H9 (cell line): Measurements from ENCODE around the gene SIGLEC11. TPM values are rescaled to one million over a fixed set of nuclear protein-coding genes. Genes with fewer than 3 reads are reported as not detected.

Source experiments
- DNase-seq: peaks from one replicate; pipeline ENCODE4 v3.0.0-alpha.2; 2017
- H2AFZ ChIP-seq: one replicate; pipeline ENCODE4 v1.6.1; 2013; ENCODE audit warnings: mild to moderate bottlenecking, low read length, control low read depth, moderate library complexity
- H2AK5ac ChIP-seq: 2 replicates; pipeline ENCODE4 v1.6.1; 2013; ENCODE audit warnings: low read length, control low read depth, mixed read lengths; ENCODE audit not compliant: insufficient read length
- H2BK120ac ChIP-seq: one replicate; pipeline ENCODE4 v1.6.1; 2013; ENCODE audit warnings: low read depth, mild to moderate bottlenecking, low read length, control low read depth, inconsistent platforms; ENCODE audit not compliant: poor library complexity, severe bottlenecking
- H2BK12ac ChIP-seq: 2 replicates; pipeline ENCODE4 v1.6.1; 2013; ENCODE audit warnings: low read length, control low read depth, mixed read lengths, low read depth; ENCODE audit not compliant: insufficient read length
- H2BK15ac ChIP-seq: 2 replicates; pipeline ENCODE4 v1.6.1; 2013; ENCODE audit warnings: low read depth, low read length, control low read depth
- H2BK20ac ChIP-seq: one replicate; pipeline ENCODE4 v1.6.1; 2013; ENCODE audit warnings: low read depth, mild to moderate bottlenecking, low read length, control low read depth, inconsistent platforms; ENCODE audit not compliant: poor library complexity, severe bottlenecking
- H2BK5ac ChIP-seq: 2 replicates; pipeline ENCODE4 v1.6.1; 2013; ENCODE audit warnings: low read length, control low read depth, mixed read lengths; ENCODE audit not compliant: insufficient read length
- H3K14ac ChIP-seq: 2 replicates; pipeline ENCODE4 v1.6.1; 2013; ENCODE audit warnings: low read length, control low read depth; ENCODE audit not compliant: insufficient read depth
- H3K18ac ChIP-seq: 2 replicates; pipeline ENCODE4 v1.6.1; 2013; ENCODE audit warnings: low read depth, mild to moderate bottlenecking, mixed read lengths, low read length, control low read depth; ENCODE audit not compliant: insufficient read length
- H3K23ac ChIP-seq: 2 replicates; pipeline ENCODE4 v1.6.1; 2013; ENCODE audit warnings: low read length, control low read depth, mixed read lengths, low read depth; ENCODE audit not compliant: insufficient read length
- H3K23me2 ChIP-seq: 2 replicates; pipeline ENCODE4 v1.6.1; 2013; ENCODE audit warnings: low read depth, mild to moderate bottlenecking, mixed read lengths, low read length, control low read depth; ENCODE audit not compliant: insufficient read length, poor library complexity, severe bottlenecking
- H3K27ac ChIP-seq: 2 replicates; pipeline ENCODE4 v1.5.1; 2013; ENCODE audit warnings: low read length, control low read depth, mixed read lengths, low read depth; ENCODE audit not compliant: insufficient read length
- H3K27me3 ChIP-seq: 2 replicates; pipeline ENCODE4 v1.6.1; 2013; ENCODE audit warnings: low read length, control low read depth, inconsistent platforms; ENCODE audit not compliant: insufficient read depth
- H3K4ac ChIP-seq: 2 replicates; pipeline ENCODE4 v1.6.1; 2013; ENCODE audit warnings: low read depth, mild to moderate bottlenecking, control low read depth, inconsistent platforms, low read length, moderate library complexity
- H3K4me1 ChIP-seq: 2 replicates; pipeline ENCODE4 v1.6.1; 2013; ENCODE audit warnings: low read length, control low read depth, inconsistent platforms; ENCODE audit not compliant: insufficient read depth
- H3K4me2 ChIP-seq: 2 replicates; pipeline ENCODE4 v1.6.1; 2013; ENCODE audit warnings: low read length, control low read depth, mixed read lengths; ENCODE audit not compliant: insufficient read length, insufficient read depth
- H3K56ac ChIP-seq: 2 replicates; pipeline ENCODE4 v1.6.1; 2013; ENCODE audit warnings: low read depth, mild to moderate bottlenecking, mixed read lengths, low read length, control low read depth; ENCODE audit not compliant: insufficient read length
- H3K79me1 ChIP-seq: 2 replicates; pipeline ENCODE4 v1.6.1; 2013; ENCODE audit warnings: low read depth, mild to moderate bottlenecking, moderate library complexity, low read length, control low read depth, inconsistent platforms; ENCODE audit not compliant: insufficient read depth, poor library complexity, severe bottlenecking
- H3K79me2 ChIP-seq: 2 replicates; pipeline ENCODE4 v1.6.1; 2013; ENCODE audit warnings: low read length, control low read depth, inconsistent platforms; ENCODE audit not compliant: insufficient read depth
- H3K9ac ChIP-seq: 2 replicates; pipeline ENCODE4 v1.6.1; 2013; ENCODE audit warnings: low read length, control low read depth, mixed read lengths; ENCODE audit not compliant: insufficient read length; ENCODE audit errors: extremely low read depth
- H3K9me3 ChIP-seq: one replicate; pipeline ENCODE4 v1.6.1; 2013; ENCODE audit warnings: low read depth, low read length, inconsistent platforms; ENCODE audit not compliant: control insufficient read depth
- H3T11ph ChIP-seq: one replicate; pipeline ENCODE4 v1.6.1; 2013; ENCODE audit warnings: mild to moderate bottlenecking, low read length, control low read depth, inconsistent platforms
- H4K20me1 ChIP-seq: one replicate; pipeline ENCODE4 v1.6.1; 2013; ENCODE audit not compliant: control insufficient read depth, insufficient read length, insufficient read depth
- H4K5ac ChIP-seq: 2 replicates; pipeline ENCODE4 v1.6.1; 2013; ENCODE audit warnings: low read depth, mild to moderate bottlenecking, mixed read lengths, low read length, control low read depth; ENCODE audit not compliant: insufficient read length
- H4K8ac ChIP-seq: replicated peaks from 2 replicates; pipeline ENCODE4 v1.6.1; 2013; ENCODE audit warnings: low read length, control low read depth, mixed read lengths, low read depth; ENCODE audit not compliant: insufficient read length
- H4K91ac ChIP-seq: 2 replicates; pipeline ENCODE4 v1.6.1; 2013; ENCODE audit warnings: low read depth, mild to moderate bottlenecking, moderate library complexity, mixed read lengths, low read length, control low read depth; ENCODE audit not compliant: insufficient read length
- H3K27ac Mint-ChIP-seq, 3 experiments: 2 replicates in 2 of 3; 3 replicates in 1 of 3; pipeline ENCODE4 v1.8.0; 2020 to 2021; ENCODE audit warnings: mixed read lengths in 3 of 3, mild to moderate bottlenecking in 1 of 3, moderate library complexity in 1 of 3
- H3K27me3 Mint-ChIP-seq: 2 replicates; pipeline ENCODE4 v1.8.0; 2021; ENCODE audit warnings: low read depth, mild to moderate bottlenecking, moderate library complexity, mixed read lengths
- H3K36me3 Mint-ChIP-seq, 3 experiments: 2 replicates in 2 of 3; 3 replicates in 1 of 3; pipeline ENCODE4 v1.8.0; 2020 to 2021; ENCODE audit warnings: low read depth in 3 of 3, mixed read lengths in 3 of 3; ENCODE audit not compliant: insufficient read depth in 1 of 3
- H3K4me1 Mint-ChIP-seq, 2 experiments: 2 replicates each; pipeline ENCODE4 v1.8.0; 2020; ENCODE audit warnings: mixed read lengths in 2 of 2
- H3K4me3 Mint-ChIP-seq, 2 experiments: 2 replicates in 1 of 2; 3 replicates in 1 of 2; pipeline ENCODE4 v1.8.0; 2020 to 2021; ENCODE audit warnings: mild to moderate bottlenecking in 2 of 2, mixed read lengths in 2 of 2, moderate library complexity in 1 of 2
- H3K9me3 Mint-ChIP-seq, 2 experiments: 2 replicates in 1 of 2; 3 replicates in 1 of 2; pipeline ENCODE4 v1.8.0; 2020; ENCODE audit warnings: mild to moderate bottlenecking in 2 of 2, mixed read lengths in 2 of 2, moderate library complexity in 1 of 2
- WGBS: extraction: QIAGEN DNeasy Blood & Tissue Kit; methylation state at CpG from one replicate; pipeline ENCODE4 v1.1.7; 2013; ENCODE audit warnings: missing lambda C conversion rate, low lambda C conversion rate, mixed read lengths; ENCODE audit not compliant: insufficient read length; ENCODE audit errors: extremely low coverage; 5-methylcytosine and 5-hydroxymethylcytosine counted together
- total RNA-seq: library from RNA; stranded (reverse); gene quantifications from 2 replicates; pipeline ENCODE4 v1.2.1, GENCODE V29; 2021
- TF ChIP-seq, protein P1 (sequence below): fragments of 200-600 bp; sonication (generic); conservative IDR thresholded peaks from 3 replicates; pipeline ENCODE4 v1.8.0; 2021; ENCODE audit warnings: antibody characterized with exemption, mild to moderate bottlenecking

SIGLEC11 gene
- total RNA-seq, 1 experiment from 2014 or later: not detected

- Histone ChIP-seq H4K5ac (no peak overlapping the region), H3K9me3 (no peaks in the 10 kb centered on the region), H4K20me1 (peaks cover 4% of the 10 kb centered on the region), H3K4me2 (no peak overlapping the region), H2BK120ac (no peak overlapping the region), H3K18ac (no peak overlapping the region), H3K79me1 (peaks cover 6% of the 10 kb centered on the region), H3K14ac (no peak overlapping the region), H4K8ac (no peak overlapping the region), H2BK5ac (no peak overlapping the region), H3K27me3 (no peaks in the 10 kb centered on the region), H2AK5ac (no peak overlapping the region), H3K56ac (no peak overlapping the region), H3K23me2 (no peaks in the 10 kb centered on the region), H3K27ac (no peak overlapping the region), H2BK15ac (no peak overlapping the region), H3K9ac (no peak overlapping the region), H3K4ac (no peak overlapping the region), H2BK12ac (no peak overlapping the region), H3T11ph (no peak overlapping the region), H2AFZ (no peak overlapping the region), H3K4me1 (no peaks in the 10 kb centered on the region), H2BK20ac (no peak overlapping the region), H4K91ac (no peak overlapping the region), H3K23ac (no peak overlapping the region), H3K79me2 (peaks cover 39% of the 10 kb centered on the region; the same call in 1 of the 2 replicates)
- H3K9me3 Mint-ChIP-seq: no peaks in the 10 kb centered on the region; a peak in 1 of 5 replicates
- peak overlapping the region; percentile 14 to 92 (median 73); a peak in 5 of 7 replicates for H3K27ac Mint-ChIP-seq
- peak overlapping the region in 1 of 2 experiments; percentile 13; a peak in 1 of 5 replicates for H3K4me3 Mint-ChIP-seq
- peaks cover 57 to 85% (median 83%) of the 10 kb centered on the region in 3 experiments; a peak in 6 of 7 replicates for H3K36me3 Mint-ChIP-seq
- no peaks in the 10 kb centered on the region for H3K27me3 Mint-ChIP-seq
- no CpG with 5 or more reads among the region's 31 CpGs for WGBS
- DNase-seq: no peak
- peaks cover 28 to 54% of the 10 kb centered on the region in 2 experiments for H3K4me1 Mint-ChIP-seq
- TF ChIP-seq, protein P1, sequence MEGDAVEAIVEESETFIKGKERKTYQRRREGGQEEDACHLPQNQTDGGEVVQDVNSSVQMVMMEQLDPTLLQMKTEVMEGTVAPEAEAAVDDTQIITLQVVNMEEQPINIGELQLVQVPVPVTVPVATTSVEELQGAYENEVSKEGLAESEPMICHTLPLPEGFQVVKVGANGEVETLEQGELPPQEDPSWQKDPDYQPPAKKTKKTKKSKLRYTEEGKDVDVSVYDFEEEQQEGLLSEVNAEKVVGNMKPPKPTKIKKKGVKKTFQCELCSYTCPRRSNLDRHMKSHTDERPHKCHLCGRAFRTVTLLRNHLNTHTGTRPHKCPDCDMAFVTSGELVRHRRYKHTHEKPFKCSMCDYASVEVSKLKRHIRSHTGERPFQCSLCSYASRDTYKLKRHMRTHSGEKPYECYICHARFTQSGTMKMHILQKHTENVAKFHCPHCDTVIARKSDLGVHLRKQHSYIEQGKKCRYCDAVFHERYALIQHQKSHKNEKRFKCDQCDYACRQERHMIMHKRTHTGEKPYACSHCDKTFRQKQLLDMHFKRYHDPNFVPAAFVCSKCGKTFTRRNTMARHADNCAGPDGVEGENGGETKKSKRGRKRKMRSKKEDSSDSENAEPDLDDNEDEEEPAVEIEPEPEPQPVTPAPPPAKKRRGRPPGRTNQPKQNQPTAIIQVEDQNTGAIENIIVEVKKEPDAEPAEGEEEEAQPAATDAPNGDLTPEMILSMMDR: no peak
These were observed 37.6 kb downstream of the SIGLEC11 start for GRCh38 chr19:49923055-49924003.
